ENCODE measurements around the gene FAM83G. TPM values are rescaled to one million over a fixed set of nuclear protein-coding genes. Genes with fewer than 3 reads are reported as not detected.

The FAM83G gene
- total and polyA plus RNA-seq, 2 donors, result 1.0 to 2.9 TPM

DNA sequence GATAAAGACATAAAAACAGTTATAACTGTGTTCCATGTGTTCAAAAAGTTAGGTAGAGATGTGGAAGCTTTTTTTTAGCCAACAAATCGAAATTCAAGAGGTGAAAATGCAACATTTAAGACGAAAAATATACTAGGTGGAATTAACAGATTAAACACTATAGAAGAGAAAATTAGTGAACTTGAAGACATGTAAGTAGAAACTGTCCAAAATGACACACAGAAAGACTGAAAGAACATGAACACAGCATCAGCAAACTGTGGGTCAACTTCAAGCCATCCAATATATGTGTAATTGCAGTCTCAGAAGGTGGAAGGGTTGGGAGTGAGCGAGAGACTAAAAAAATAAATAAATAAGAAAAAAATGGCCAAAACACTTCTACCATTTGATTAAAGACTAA is 9.3 kb downstream of the FAM83G start:
- no peak overlapping the region for H3K4me3 ChIP-seq (ENCODE audit: low read depth, low read length)
- H3K4me1 ChIP-seq (ENCODE audit: insufficient read depth), result no peaks in the 10 kb centered on the region
- DNase-seq (ENCODE audit: extremely low spot score), result no peak
- no peak overlapping the region for H3K27ac ChIP-seq (ENCODE audit: low read depth)
- H3K36me3 ChIP-seq (ENCODE audit: insufficient read depth), result no peaks in the 10 kb centered on the region
- WGBS, result 95% methylated on average over 3 of the region's 3 CpGs

GRCh38 chr17:18994631-18995030 is 9.9 kb downstream of the FAM83G start:
- 31% methylated on average over 1 of the region's 1 CpG for WGBS
- H3K4me1 ChIP-seq (ENCODE audit: insufficient read depth), result no peaks in the 10 kb centered on the region
- DNase-seq (ENCODE audit: extremely low spot score), result no peak

GRCh38 chr17:18993905-18994526 is 10.5 kb downstream of the FAM83G start:
- H3K27ac ChIP-seq (ENCODE audit: low read depth), result no peak overlapping the region
- no peak overlapping the region for H3K4me3 ChIP-seq (ENCODE audit: low read depth, low read length)
- no peaks in the 10 kb centered on the region for H3K36me3 ChIP-seq (ENCODE audit: insufficient read depth)
- no peak for DNase-seq (ENCODE audit: extremely low spot score)
- H3K4me1 ChIP-seq (ENCODE audit: insufficient read depth), result no peaks in the 10 kb centered on the region
- 59% methylated on average over 16 of the region's 16 CpGs for WGBS

More at GRCh38 chr17:18994631-18995030, 9.9 kb downstream of the FAM83G start:
- H3K27ac ChIP-seq (ENCODE audit: low read depth), result no peak overlapping the region
- H3K36me3 ChIP-seq (ENCODE audit: insufficient read depth), result no peaks in the 10 kb centered on the region
- no peak overlapping the region for H3K4me3 ChIP-seq (ENCODE audit: low read depth, low read length)

DNA sequence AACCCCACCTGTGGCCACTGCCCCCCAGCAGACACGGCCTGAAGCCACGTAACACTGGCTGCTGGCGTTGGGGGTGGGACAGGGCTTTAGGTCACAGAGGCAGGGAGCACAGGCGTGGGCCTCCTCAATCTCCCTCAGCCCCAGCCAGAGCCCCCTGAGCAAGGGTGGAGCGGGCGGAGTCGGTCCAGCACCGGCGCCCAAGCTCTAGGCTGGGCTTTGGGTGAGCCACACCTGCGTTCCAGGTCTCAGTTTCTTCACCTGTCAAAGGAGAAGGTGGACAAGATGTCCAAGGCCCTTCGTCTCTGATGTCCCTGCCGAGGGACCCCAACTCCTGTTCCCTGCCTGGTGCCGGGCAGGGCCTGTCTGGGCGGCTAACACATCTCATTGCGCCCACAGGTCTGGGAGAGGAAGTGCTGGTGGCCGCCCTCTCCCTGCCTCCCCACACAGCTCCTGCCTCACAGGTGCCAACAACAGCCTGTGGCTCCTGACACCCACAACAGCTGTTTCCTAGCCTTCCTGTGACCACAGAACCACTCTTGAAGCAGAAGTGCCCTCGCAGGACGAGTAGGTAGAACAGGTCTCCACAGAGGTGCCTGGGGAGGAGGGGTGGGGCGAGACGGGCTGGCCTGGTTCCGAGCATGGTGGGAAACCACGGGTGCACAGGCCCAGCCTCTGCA is 12.0 kb downstream of the FAM83G start:
- Histone ChIP-seq H3K27ac (ENCODE audit: low read depth) (no peak overlapping the region), H3K4me1 (ENCODE audit: insufficient read depth) (no peaks in the 10 kb centered on the region), H3K36me3 (ENCODE audit: insufficient read depth) (no peaks in the 10 kb centered on the region), H3K4me3 (ENCODE audit: low read depth, low read length) (no peak overlapping the region)
- WGBS, result 87% methylated on average over 22 of the region's 22 CpGs
- no peak for DNase-seq (ENCODE audit: extremely low spot score)

GRCh38 chr17:18991531-18992315 is 12.8 kb downstream of the FAM83G start:
- Histone ChIP-seq H3K4me1 (ENCODE audit: insufficient read depth) (no peaks in the 10 kb centered on the region), H3K4me3 (ENCODE audit: low read depth, low read length) (no peak overlapping the region), H3K27ac (ENCODE audit: low read depth) (no peak overlapping the region), H3K36me3 (ENCODE audit: insufficient read depth) (no peaks in the 10 kb centered on the region)
- WGBS, result 94% methylated on average over 20 of the region's 20 CpGs
- DNase-seq (ENCODE audit: extremely low spot score), result no peak

DNA sequence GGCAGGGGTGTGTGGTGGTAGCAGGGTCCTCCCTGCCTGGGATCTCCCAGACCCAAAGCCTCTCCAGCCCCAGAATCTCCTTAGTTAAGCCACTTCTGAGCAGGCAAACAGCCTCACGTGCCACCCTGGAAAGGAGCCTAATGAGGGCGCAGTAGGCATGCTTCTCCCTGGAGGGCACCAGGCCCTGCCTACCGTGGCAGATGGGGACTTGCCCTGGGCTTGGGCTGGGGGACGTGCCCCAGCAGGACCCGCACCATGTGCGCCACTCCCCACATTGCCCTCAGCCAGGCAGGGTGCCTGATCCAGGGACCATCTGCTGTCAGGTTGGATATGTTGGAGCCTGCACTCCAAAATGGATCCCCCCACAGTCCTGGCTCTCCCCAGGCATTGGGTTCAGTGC is 14.2 kb downstream of the FAM83G start:
- H3K27ac ChIP-seq (ENCODE audit: low read depth), result no peak overlapping the region
- no peaks in the 10 kb centered on the region for H3K36me3 ChIP-seq (ENCODE audit: insufficient read depth)
- H3K4me3 ChIP-seq (ENCODE audit: low read depth, low read length), result no peak overlapping the region
- DNase-seq (ENCODE audit: extremely low spot score), result no peak
- H3K4me1 ChIP-seq (ENCODE audit: insufficient read depth), result no peaks in the 10 kb centered on the region
- WGBS, result 92% methylated on average over 6 of the region's 6 CpGs

- H3K4me1 ChIP-seq (ENCODE audit: insufficient read depth), result no peaks in the 10 kb centered on the region
- WGBS, result 89% methylated on average over 9 of the region's 9 CpGs
Measured at GRCh38 chr17:18988546-18989173, 15.9 kb downstream of the FAM83G start.

GRCh38 chr17:18987862-18988545 is 16.6 kb downstream of the FAM83G start:
- Histone ChIP-seq H3K4me3 (ENCODE audit: low read depth, low read length) (no peak overlapping the region), H3K36me3 (ENCODE audit: insufficient read depth) (no peaks in the 10 kb centered on the region), H3K4me1 (ENCODE audit: insufficient read depth) (no peaks in the 10 kb centered on the region), H3K27ac (ENCODE audit: low read depth) (no peak overlapping the region)
- WGBS, result 83% methylated on average over 14 of the region's 14 CpGs
- no peak for DNase-seq (ENCODE audit: extremely low spot score)

More at GRCh38 chr17:18988546-18989173, 15.9 kb downstream of the FAM83G start:
- H3K36me3 ChIP-seq (ENCODE audit: insufficient read depth), result no peaks in the 10 kb centered on the region
- no peak for DNase-seq (ENCODE audit: extremely low spot score)
- no peak overlapping the region for H3K4me3 ChIP-seq (ENCODE audit: low read depth, low read length)
- no peak overlapping the region for H3K27ac ChIP-seq (ENCODE audit: low read depth)

DNA sequence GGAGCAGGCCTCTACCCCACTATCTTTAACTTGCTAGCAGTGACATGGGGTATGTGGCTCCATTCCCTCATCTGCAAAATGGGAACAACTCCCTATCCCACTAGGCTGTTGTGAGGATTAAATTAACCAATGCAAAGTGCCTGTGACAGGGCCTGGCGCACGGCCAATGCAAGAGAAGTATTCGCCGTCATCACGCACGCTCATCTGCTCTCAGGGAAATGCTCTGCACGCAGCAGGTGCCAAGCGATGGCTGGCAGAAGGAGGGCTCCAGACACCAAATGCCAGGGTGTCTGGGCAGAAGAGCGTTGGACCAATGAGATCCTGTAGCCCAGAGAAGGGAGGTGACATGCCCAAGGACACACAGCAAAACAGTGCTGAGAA is 17.3 kb downstream of the FAM83G start:
- no peaks in the 10 kb centered on the region for H3K36me3 ChIP-seq (ENCODE audit: insufficient read depth)
- no peak overlapping the region for H3K27ac ChIP-seq (ENCODE audit: low read depth)
- no peaks in the 10 kb centered on the region for H3K4me1 ChIP-seq (ENCODE audit: insufficient read depth)
- WGBS, result 93% methylated on average over 9 of the region's 9 CpGs
- no peak overlapping the region for H3K4me3 ChIP-seq (ENCODE audit: low read depth, low read length)
- DNase-seq (ENCODE audit: extremely low spot score), result no peak

GRCh38 chr17:18986541-18987229 is 17.9 kb downstream of the FAM83G start:
- Histone ChIP-seq H3K4me1 (ENCODE audit: insufficient read depth) (no peaks in the 10 kb centered on the region), H3K36me3 (ENCODE audit: insufficient read depth) (no peaks in the 10 kb centered on the region), H3K27ac (ENCODE audit: low read depth) (no peak overlapping the region), H3K4me3 (ENCODE audit: low read depth, low read length) (no peak overlapping the region)
- 84% methylated on average over 21 of the region's 21 CpGs for WGBS
- no peak for DNase-seq (ENCODE audit: extremely low spot score)

- Histone ChIP-seq H3K4me1 (ENCODE audit: insufficient read depth) (no peaks in the 10 kb centered on the region), H3K36me3 (ENCODE audit: insufficient read depth) (no peaks in the 10 kb centered on the region), H3K4me3 (ENCODE audit: low read depth, low read length) (no peak overlapping the region), H3K27ac (ENCODE audit: low read depth) (no peak overlapping the region)
- 94% methylated on average over 9 of the region's 9 CpGs for WGBS
- no peak for DNase-seq (ENCODE audit: extremely low spot score)
Measured at GRCh38 chr17:18985475-18985874, 19.1 kb downstream of the FAM83G start.

DNA sequence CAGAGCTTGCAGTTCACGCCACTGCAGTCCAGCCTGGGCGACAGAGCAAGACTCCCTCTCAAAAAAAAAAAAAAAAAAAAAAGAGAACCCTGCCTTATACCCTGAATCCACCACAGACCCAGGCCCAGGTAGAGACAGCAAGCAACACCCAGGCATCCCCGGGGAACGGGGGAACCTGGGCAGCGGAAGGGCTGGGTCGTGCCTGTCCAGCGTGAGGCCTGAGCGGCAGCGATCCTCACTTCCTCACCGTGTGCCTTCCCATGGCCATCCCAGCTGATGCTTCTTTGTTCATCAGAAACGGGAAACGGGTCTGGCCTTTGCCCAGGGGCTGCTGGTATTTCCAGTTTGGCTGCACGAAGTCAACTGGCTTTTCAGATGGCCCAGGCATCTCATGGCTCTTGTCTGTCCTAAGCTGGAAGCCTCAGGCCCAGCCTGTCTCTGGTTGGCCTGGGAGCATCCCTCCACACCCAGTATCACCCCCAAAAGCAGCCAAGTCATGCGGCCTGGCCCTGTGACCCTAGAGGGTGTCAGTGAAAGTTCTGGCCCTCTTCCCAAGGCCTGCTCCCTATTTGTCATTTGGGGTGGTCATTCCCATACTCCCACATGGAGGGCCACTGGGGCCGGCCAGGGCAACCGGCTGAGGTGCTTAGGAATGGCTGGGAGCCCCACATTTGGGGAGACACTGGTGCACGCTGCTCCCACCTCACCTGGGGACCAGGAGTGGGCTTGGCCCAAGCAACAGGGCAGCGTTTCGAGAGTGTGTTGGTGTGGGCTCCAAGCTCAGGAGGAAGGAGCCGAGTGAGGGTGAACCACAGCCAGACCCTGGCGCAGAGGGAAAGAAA is 20.1 kb downstream of the FAM83G start:
- DNase-seq (ENCODE audit: extremely low spot score), result no peak
- Histone ChIP-seq H3K36me3 (ENCODE audit: insufficient read depth) (no peaks in the 10 kb centered on the region), H3K4me1 (ENCODE audit: insufficient read depth) (no peaks in the 10 kb centered on the region), H3K27ac (ENCODE audit: low read depth) (no peak overlapping the region), H3K4me3 (ENCODE audit: low read depth, low read length) (no peak overlapping the region)
- 93% methylated on average over 21 of the region's 21 CpGs for WGBS
